GM12892 (cell line): ENCODE results near the gene MS4A7.

Experiments
- POLR2A ChIP-seq: IDR thresholded peaks from 2 replicates; pipeline ENCODE4 v1.6.1; 2011; ENCODE audit warnings: low read depth, low read length, control low read depth
- TAF1 ChIP-seq: IDR thresholded peaks from 2 replicates; pipeline ENCODE4 v1.6.1; 2011; ENCODE audit warnings: low read depth, mild to moderate bottlenecking, control low read depth, low read length, borderline replicate concordance

DNA sequence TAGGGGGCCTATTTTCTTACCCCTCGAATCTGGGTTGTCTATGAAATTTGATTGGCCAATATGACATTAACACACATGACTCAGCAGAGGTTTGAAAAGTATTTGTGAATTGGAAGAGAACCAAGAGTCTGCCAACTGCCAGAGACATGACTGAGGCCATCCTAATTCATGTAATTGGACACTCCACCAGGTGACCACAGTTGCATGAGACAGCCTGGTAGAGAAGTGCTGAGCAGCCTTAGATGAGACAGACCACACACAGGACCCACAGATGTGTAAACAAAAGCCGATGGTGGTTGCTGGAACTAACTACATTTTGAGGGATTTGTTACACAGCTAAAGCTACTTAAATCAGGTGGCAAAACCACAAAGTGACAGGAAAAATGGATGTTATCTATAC, 50.2 kb downstream of the MS4A7 start:
- TF ChIP-seq POLR2A: no peak
- TF ChIP-seq TAF1: no peak
